HEK293 (cell line): ENCODE data around the gene ZSWIM3.

Experiments
- FEZF1 ChIP-seq: fragments of 450-650 bp; formaldehyde crosslinking; IDR thresholded peaks from 2 replicates; pipeline ENCODE4 v1.5.1; 2016; ENCODE audit warnings: missing biosample characterization, missing genetic modification characterization
- HOXC10 ChIP-seq: sonication (generic); formaldehyde crosslinking; IDR thresholded peaks from 2 replicates; pipeline ENCODE4 v1.8.1; 2023; ENCODE audit warnings: mild to moderate bottlenecking, missing genetic modification reagents
- IKZF3 ChIP-seq: fragments of 450-650 bp; IDR thresholded peaks from 2 replicates; pipeline ENCODE4 v1.5.0; 2018; ENCODE audit warnings: missing biosample characterization, mild to moderate bottlenecking, missing genetic modification characterization, moderate library complexity
- KLF10 ChIP-seq: fragments of 450-650 bp; IDR thresholded peaks from 2 replicates; pipeline ENCODE4 v1.5.1; 2018; ENCODE audit warnings: missing biosample characterization, mild to moderate bottlenecking, missing genetic modification characterization
- KLF9 ChIP-seq: fragments of 450-650 bp; formaldehyde crosslinking; IDR thresholded peaks from 2 replicates; pipeline ENCODE4 v1.5.1; 2016; ENCODE audit warnings: missing biosample characterization, missing genetic modification characterization, low read depth
- ZBTB17 ChIP-seq: fragments of 450-650 bp; formaldehyde crosslinking; IDR thresholded peaks from 2 replicates; pipeline ENCODE4 v1.5.1; 2016; ENCODE audit warnings: missing biosample characterization, missing genetic modification characterization
- ZFP69B ChIP-seq: fragments of 450-650 bp; formaldehyde crosslinking; IDR thresholded peaks from 2 replicates; pipeline ENCODE4 v1.5.1; 2016; ENCODE audit warnings: missing biosample characterization, missing genetic modification characterization
- ZNF140 ChIP-seq: fragments of 450-650 bp; formaldehyde crosslinking; IDR thresholded peaks from 2 replicates; pipeline ENCODE4 v1.5.1; 2016; ENCODE audit warnings: missing biosample characterization, missing genetic modification characterization
- ZNF248 ChIP-seq: fragments of 450-650 bp; formaldehyde crosslinking; IDR thresholded peaks from 2 replicates; pipeline ENCODE4 v1.5.1; 2017; ENCODE audit warnings: missing biosample characterization, missing genetic modification characterization
- ZNF274 ChIP-seq, 2 experiments: fragments of 200-500 bp in 1 of 2; fragments of 450-650 bp in 1 of 2; sonication (Bioruptor generic) in 1 of 2; formaldehyde crosslinking in 1 of 2; IDR thresholded peaks; 2 replicates each; pipeline versions ENCODE4 v1.5.1 to v1.6.1; 2014 to 2016; ENCODE audit warnings: borderline replicate concordance in 1 of 2, inconsistent platforms in 1 of 2, low read length in 1 of 2, missing biosample characterization in 1 of 2, missing genetic modification characterization in 1 of 2
- ZNF335 ChIP-seq: fragments of 450-650 bp; formaldehyde crosslinking; conservative IDR thresholded peaks from 2 replicates; pipeline ENCODE4 v1.5.1; 2016; ENCODE audit warnings: missing biosample characterization, missing genetic modification characterization
- ZNF830 ChIP-seq: fragments of 450-650 bp; IDR thresholded peaks from 2 replicates; pipeline ENCODE4 v1.5.0; 2018; ENCODE audit warnings: missing biosample characterization, missing genetic modification characterization, low read depth, mild to moderate bottlenecking, moderate library complexity
- ZNF837 ChIP-seq: fragments of 450-650 bp; formaldehyde crosslinking; IDR thresholded peaks from 2 replicates; pipeline ENCODE4 v1.5.1; 2016; ENCODE audit warnings: missing biosample characterization, missing genetic modification characterization
- TF ChIP-seq, protein P1 (sequence below): fragments of 450-650 bp; formaldehyde crosslinking; IDR thresholded peaks from 2 replicates; pipeline ENCODE4 v1.5.1; 2017; ENCODE audit warnings: missing biosample characterization, missing genetic modification characterization
- TF ChIP-seq, protein P2 (sequence below): fragments of 450-650 bp; formaldehyde crosslinking; IDR thresholded peaks from 2 replicates; pipeline ENCODE4 v1.5.1; 2016; ENCODE audit warnings: missing biosample characterization, missing genetic modification characterization, borderline replicate concordance
- TF ChIP-seq, protein P3 (sequence below): fragments of 450-650 bp; formaldehyde crosslinking; IDR thresholded peaks from 2 replicates; pipeline ENCODE4 v1.5.1; 2016; ENCODE audit warnings: missing biosample characterization, missing genetic modification characterization
- TF ChIP-seq, protein P4 (sequence below): fragments of 450-650 bp; formaldehyde crosslinking; IDR thresholded peaks from 2 replicates; pipeline ENCODE4 v1.5.1; 2016; ENCODE audit warnings: missing biosample characterization, missing genetic modification characterization
- TF ChIP-seq, protein P5 (sequence below): fragments of 450-650 bp; formaldehyde crosslinking; conservative IDR thresholded peaks from 2 replicates; pipeline ENCODE4 v1.5.1; 2016; ENCODE audit warnings: low read depth, missing biosample characterization, missing genetic modification characterization
- TF ChIP-seq, protein P6 (sequence below): fragments of 450-650 bp; formaldehyde crosslinking; IDR thresholded peaks from 2 replicates; pipeline ENCODE4 v1.5.1; 2017; ENCODE audit warnings: missing biosample characterization, mild to moderate bottlenecking, missing genetic modification characterization, moderate library complexity
- TF ChIP-seq, protein P7 (sequence below): fragments of 450-650 bp; formaldehyde crosslinking; conservative IDR thresholded peaks from 2 replicates; pipeline ENCODE4 v1.5.1; 2016; ENCODE audit warnings: low read depth, missing biosample characterization, missing genetic modification characterization

Gene ZSWIM3

DNA sequence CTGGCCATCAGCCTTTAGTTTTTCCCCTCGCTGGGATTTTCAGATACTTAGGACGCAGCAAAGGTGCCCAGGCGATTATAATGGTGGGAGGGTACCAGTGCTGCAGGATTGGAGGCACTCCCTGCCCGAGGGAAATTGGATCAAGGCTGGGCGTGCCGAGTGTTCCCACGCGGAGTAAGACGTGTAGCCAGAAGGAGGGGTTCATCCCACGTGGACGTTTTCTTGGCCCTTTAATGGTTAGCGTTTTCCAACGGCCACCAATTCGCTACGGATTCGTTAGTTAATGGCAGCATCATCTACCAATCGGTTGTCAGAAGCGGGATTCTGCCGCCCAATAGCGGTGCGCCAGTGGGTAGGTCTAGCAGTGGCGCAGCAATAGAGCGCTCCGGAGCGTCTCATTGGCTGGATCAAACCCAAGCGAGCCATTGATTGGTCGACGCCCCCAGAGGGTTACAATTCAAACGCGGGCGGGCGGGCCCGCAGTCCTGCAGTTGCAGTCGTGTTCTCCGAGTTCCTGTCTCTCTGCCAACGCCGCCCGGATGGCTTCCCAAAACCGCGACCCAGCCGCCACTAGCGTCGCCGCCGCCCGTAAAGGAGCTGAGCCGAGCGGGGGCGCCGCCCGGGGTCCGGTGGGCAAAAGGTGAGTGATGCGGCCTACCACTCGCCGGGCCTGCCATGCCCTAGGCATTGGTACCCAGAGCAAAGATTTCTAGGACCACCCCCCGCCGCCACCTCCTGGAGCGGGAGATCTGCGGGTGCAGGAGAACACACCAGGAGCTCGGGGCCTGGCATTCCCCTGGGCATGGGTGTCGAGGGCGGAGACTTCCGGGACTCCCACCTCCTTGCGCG is 45.0 kb upstream of the ZSWIM3 start, which contains the start of gene UBE2C (continued):
- TF ChIP-seq, protein P1, sequence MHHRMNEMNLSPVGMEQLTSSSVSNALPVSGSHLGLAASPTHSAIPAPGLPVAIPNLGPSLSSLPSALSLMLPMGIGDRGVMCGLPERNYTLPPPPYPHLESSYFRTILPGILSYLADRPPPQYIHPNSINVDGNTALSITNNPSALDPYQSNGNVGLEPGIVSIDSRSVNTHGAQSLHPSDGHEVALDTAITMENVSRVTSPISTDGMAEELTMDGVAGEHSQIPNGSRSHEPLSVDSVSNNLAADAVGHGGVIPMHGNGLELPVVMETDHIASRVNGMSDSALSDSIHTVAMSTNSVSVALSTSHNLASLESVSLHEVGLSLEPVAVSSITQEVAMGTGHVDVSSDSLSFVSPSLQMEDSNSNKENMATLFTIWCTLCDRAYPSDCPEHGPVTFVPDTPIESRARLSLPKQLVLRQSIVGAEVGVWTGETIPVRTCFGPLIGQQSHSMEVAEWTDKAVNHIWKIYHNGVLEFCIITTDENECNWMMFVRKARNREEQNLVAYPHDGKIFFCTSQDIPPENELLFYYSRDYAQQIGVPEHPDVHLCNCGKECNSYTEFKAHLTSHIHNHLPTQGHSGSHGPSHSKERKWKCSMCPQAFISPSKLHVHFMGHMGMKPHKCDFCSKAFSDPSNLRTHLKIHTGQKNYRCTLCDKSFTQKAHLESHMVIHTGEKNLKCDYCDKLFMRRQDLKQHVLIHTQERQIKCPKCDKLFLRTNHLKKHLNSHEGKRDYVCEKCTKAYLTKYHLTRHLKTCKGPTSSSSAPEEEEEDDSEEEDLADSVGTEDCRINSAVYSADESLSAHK (tag by site-specific recombination): no peak
- TF ChIP-seq, protein P2, sequence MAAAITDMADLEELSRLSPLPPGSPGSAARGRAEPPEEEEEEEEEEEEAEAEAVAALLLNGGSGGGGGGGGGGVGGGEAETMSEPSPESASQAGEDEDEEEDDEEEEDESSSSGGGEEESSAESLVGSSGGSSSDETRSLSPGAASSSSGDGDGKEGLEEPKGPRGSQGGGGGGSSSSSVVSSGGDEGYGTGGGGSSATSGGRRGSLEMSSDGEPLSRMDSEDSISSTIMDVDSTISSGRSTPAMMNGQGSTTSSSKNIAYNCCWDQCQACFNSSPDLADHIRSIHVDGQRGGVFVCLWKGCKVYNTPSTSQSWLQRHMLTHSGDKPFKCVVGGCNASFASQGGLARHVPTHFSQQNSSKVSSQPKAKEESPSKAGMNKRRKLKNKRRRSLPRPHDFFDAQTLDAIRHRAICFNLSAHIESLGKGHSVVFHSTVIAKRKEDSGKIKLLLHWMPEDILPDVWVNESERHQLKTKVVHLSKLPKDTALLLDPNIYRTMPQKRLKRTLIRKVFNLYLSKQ (tag by site-specific recombination): no peak
- peak; percentile 86 for TF ChIP-seq KLF9 (tag by site-specific recombination)
- TF ChIP-seq, protein P3, sequence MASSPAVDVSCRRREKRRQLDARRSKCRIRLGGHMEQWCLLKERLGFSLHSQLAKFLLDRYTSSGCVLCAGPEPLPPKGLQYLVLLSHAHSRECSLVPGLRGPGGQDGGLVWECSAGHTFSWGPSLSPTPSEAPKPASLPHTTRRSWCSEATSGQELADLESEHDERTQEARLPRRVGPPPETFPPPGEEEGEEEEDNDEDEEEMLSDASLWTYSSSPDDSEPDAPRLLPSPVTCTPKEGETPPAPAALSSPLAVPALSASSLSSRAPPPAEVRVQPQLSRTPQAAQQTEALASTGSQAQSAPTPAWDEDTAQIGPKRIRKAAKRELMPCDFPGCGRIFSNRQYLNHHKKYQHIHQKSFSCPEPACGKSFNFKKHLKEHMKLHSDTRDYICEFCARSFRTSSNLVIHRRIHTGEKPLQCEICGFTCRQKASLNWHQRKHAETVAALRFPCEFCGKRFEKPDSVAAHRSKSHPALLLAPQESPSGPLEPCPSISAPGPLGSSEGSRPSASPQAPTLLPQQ (tag by site-specific recombination): no peak
- TF ChIP-seq ZNF274 (IDR thresholded peaks at IDR 0.05; ENCODE audit: low read length): no peak
- TF ChIP-seq ZNF274 (tag by site-specific recombination; IDR thresholded peaks at IDR 0.05; ENCODE audit: borderline replicate concordance): no peak
- TF ChIP-seq KLF10 (tag by site-specific recombination): no peak
- TF ChIP-seq, protein P4, sequence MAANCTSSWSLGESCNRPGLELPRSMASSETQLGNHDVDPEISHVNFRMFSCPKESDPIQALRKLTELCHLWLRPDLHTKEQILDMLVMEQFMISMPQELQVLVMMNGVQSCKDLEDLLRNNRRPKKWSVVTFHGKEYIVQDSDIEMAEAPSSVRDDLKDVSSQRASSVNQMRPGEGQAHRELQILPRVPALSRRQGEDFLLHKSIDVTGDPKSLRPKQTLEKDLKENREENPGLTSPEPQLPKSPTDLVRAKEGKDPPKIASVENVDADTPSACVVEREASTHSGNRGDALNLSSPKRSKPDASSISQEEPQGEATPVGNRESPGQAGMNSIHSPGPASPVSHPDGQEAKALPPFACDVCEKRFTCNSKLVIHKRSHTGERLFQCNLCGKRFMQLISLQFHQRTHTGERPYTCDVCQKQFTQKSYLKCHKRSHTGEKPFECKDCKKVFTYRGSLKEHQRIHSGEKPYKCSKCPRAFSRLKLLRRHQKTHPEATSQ (tag by site-specific recombination): 0 out of 2 replicates have a peak, but pooled peaks have one; percentile 38
- TF ChIP-seq ZNF248 (tag by site-specific recombination): no peak
- TF ChIP-seq ZNF140 (tag by site-specific recombination): no peak
- no peak for TF ChIP-seq HOXC10 (CRISPR knock-in tag)
- TF ChIP-seq, protein P5, sequence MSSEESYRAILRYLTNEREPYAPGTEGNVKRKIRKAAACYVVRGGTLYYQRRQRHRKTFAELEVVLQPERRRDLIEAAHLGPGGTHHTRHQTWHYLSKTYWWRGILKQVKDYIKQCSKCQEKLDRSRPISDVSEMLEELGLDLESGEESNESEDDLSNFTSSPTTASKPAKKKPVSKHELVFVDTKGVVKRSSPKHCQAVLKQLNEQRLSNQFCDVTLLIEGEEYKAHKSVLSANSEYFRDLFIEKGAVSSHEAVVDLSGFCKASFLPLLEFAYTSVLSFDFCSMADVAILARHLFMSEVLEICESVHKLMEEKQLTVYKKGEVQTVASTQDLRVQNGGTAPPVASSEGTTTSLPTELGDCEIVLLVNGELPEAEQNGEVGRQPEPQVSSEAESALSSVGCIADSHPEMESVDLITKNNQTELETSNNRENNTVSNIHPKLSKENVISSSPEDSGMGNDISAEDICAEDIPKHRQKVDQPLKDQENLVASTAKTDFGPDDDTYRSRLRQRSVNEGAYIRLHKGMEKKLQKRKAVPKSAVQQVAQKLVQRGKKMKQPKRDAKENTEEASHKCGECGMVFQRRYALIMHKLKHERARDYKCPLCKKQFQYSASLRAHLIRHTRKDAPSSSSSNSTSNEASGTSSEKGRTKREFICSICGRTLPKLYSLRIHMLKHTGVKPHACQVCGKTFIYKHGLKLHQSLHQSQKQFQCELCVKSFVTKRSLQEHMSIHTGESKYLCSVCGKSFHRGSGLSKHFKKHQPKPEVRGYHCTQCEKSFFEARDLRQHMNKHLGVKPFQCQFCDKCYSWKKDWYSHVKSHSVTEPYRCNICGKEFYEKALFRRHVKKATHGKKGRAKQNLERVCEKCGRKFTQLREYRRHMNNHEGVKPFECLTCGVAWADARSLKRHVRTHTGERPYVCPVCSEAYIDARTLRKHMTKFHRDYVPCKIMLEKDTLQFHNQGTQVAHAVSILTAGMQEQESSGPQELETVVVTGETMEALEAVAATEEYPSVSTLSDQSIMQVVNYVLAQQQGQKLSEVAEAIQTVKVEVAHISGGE: 0 out of 2 replicates have a peak, but pooled peaks have one; percentile 24
- TF ChIP-seq FEZF1: no peak
- peak; percentile 75 for TF ChIP-seq ZNF335
- TF ChIP-seq, protein P6, sequence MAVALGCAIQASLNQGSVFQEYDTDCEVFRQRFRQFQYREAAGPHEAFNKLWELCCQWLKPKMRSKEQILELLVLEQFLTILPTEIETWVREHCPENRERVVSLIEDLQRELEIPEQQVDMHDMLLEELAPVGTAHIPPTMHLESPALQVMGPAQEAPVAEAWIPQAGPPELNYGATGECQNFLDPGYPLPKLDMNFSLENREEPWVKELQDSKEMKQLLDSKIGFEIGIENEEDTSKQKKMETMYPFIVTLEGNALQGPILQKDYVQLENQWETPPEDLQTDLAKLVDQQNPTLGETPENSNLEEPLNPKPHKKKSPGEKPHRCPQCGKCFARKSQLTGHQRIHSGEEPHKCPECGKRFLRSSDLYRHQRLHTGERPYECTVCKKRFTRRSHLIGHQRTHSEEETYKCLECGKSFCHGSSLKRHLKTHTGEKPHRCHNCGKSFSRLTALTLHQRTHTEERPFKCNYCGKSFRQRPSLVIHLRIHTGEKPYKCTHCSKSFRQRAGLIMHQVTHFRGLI (tag by site-specific recombination): no peak
- TF ChIP-seq ZNF830 (tag by site-specific recombination): no peak
- TF ChIP-seq ZBTB17 (tag by site-specific recombination): no peak
- TF ChIP-seq IKZF3 (tag by site-specific recombination): peak; percentile 25; the same call in 1 of the 2 replicates
- TF ChIP-seq, protein P7, sequence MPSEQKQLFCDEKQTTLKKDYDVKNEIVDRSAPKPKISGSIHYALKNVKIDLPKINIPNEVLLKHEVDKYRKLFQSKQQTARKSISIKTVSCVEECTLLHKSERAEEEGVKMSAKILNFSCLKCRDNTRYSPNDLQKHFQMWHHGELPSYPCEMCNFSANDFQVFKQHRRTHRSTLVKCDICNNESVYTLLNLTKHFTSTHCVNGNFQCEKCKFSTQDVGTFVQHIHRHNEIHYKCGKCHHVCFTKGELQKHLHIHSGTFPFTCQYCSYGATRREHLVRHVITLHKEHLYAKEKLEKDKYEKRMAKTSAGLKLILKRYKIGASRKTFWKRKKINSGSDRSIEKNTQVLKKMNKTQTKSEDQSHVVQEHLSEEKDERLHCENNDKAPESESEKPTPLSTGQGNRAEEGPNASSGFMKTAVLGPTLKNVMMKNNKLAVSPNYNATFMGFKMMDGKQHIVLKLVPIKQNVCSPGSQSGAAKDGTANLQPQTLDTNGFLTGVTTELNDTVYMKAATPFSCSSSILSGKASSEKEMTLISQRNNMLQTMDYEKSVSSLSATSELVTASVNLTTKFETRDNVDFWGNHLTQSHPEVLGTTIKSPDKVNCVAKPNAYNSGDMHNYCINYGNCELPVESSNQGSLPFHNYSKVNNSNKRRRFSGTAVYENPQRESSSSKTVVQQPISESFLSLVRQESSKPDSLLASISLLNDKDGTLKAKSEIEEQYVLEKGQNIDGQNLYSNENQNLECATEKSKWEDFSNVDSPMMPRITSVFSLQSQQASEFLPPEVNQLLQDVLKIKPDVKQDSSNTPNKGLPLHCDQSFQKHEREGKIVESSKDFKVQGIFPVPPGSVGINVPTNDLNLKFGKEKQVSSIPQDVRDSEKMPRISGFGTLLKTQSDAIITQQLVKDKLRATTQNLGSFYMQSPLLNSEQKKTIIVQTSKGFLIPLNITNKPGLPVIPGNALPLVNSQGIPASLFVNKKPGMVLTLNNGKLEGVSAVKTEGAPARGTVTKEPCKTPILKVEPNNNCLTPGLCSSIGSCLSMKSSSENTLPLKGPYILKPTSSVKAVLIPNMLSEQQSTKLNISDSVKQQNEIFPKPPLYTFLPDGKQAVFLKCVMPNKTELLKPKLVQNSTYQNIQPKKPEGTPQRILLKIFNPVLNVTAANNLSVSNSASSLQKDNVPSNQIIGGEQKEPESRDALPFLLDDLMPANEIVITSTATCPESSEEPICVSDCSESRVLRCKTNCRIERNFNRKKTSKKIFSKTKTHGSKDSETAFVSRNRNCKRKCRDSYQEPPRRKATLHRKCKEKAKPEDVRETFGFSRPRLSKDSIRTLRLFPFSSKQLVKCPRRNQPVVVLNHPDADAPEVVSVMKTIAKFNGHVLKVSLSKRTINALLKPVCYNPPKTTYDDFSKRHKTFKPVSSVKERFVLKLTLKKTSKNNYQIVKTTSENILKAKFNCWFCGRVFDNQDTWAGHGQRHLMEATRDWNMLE (tag by site-specific recombination): 0 out of 2 replicates have a peak, but pooled peaks have one; percentile 23
- no peak for TF ChIP-seq ZNF837 (tag by site-specific recombination)
- no peak for TF ChIP-seq ZFP69B (tag by site-specific recombination)
